Activated T-helper 1 cell treated with anti-CD3 and anti-CD28 coated beads, Interleukin-2, amount 50 U/mL, for 16 hours (primary cell): ENCODE results near the gene PNMA8B.

ENCODE experiments used
- DNase-seq, 2 donors: peaks; one replicate each; pipeline ENCODE4 v3.0.0-alpha.2; 2020; ENCODE audit warnings: low read depth in 1 of 2, low spot score in 1 of 2

PNMA8B gene

DNA sequence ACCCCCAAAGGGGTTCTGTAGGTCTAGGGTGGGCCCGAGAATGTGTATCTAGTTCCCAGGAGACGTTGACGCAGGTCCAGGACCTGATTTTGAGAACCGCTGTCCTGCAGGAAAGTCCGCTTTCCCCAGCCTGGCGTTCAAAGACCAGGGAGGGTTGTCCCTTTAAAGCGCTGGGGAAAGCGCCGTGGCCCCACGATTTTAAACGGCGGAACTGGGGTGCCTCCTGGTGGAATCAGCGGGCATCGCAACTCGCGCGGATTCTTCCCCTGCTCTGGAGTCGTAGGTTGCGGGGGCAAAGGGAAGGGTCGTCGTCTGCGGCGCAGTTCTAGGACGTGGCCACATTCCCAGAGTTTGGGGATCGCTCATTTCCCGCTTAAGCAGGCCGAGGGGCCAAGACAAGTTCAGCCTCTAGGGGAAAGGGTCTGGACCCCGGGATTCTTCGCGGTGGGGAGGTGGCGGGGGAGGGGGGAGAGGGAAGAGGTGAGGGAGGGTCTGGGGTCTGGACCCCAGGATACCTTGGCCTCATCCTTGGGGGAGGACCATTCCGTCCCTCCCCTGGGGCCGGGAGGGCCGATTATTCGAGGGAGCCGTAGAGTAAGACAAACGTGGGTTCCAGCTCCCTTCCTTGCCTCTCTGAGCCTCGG is 7.7 kb downstream of the PNMA8B start:
- peak; percentile 58 to 64 for DNase-seq

- no peak for DNase-seq
These were observed 8.4 kb downstream of the PNMA8B start for GRCh38 chr19:46487178-46487801.

GRCh38 chr19:46486358-46486757 is 9.3 kb downstream of the PNMA8B start:
- no peak for DNase-seq

GRCh38 chr19:46484656-46485055 is 11.0 kb downstream of the PNMA8B start:
- no peak for DNase-seq

- no peak for DNase-seq
These were observed 13.0 kb downstream of the PNMA8B start for GRCh38 chr19:46482631-46483030.

GRCh38 chr19:46481947-46482346 is 13.7 kb downstream of the PNMA8B start:
- DNase-seq, result no peak

DNA sequence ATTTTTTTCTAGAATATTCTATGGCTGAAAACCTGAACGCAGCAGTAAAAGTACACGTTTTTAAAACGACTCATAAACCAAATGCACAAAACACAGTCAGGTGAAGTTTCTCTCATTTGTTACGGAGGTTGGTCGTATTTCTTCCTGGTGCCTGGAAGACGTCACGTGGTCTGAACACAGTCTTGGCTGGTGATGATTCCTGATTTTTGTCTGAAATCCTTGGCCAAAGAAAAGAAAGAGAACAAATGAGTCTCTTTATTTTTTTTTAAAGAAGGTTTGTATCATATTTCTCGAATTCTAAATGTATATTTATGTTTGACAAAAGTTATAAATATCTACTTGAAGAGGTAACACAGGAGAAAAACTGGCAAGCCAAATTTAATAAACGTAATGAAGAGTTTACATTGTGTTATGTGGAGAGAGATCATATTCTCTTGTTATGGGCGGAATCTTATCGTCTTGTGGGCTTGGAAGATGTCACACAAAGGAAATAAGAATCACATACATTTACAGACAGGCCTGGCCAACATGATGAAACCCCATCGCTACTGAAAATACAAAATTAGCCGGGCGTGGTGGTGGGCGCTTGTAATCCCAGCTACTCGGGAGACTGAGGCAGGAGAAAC is 14.3 kb downstream of the PNMA8B start:
- DNase-seq, result no peak

GRCh38 chr19:46480415-46480814 is 15.3 kb downstream of the PNMA8B start:
- no peak for DNase-seq

- no peak for DNase-seq
These were observed 17.2 kb downstream of the PNMA8B start for GRCh38 chr19:46478356-46478986.

GRCh38 chr19:46475986-46476385 is 19.7 kb downstream of the PNMA8B start:
- no peak for DNase-seq

DNA sequence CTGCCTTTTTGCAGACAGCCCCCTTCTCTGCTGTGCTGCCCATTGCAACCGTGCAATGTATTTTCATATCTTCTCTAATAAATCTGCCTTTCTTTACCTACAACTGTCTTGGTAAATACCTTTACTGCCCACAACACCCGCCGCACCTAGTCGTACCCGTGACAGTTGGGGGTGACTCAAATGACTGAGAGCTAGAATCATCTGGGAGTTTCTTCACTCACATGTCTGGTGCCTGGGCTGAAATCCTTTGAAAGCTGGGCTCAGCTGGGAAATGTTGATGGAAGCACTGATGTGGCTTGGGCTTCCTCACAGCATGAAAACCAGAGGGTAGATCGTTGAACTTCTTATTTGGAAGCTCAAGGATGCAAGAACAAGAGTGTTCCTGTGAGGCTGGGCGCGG is 21.5 kb downstream of the PNMA8B start:
- DNase-seq, result no peak

- no peak for DNase-seq
These were observed 23.1 kb downstream of the PNMA8B start for GRCh38 chr19:46472592-46472991.

DNA sequence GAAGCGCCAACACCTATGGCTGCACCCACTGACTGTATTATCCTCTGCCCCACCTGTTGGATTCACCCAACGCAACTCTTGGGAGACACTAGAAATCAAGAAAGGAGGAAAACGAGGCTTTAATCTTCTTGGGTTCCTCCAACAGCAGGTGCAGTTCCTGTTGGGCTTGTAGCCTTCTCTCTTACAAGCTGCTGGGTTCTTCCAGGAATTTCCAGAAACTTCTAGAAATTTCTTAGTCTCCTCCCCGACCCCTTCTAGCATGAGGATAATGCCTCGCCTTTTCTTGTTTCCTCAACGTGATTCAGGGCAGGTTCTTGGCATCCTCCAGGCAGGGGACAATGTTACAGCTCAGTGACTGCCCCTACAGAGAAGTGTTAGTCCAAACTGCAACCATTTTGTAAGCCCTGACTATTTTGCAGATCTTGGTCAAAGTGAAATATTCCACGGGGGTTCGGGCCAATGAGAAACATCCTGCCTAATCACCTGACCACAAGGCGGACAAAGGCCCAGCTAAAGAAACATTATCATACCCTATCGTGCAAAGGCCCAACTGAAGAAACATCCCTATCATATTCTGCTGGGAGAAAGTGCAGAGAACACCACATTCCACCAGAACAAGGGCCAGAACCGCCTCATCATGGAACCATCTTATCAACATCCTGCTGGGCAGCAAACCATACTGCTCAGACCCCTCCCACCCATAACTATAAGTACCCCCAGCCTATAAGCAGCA is 23.7 kb downstream of the PNMA8B start:
- no peak for DNase-seq

DNA sequence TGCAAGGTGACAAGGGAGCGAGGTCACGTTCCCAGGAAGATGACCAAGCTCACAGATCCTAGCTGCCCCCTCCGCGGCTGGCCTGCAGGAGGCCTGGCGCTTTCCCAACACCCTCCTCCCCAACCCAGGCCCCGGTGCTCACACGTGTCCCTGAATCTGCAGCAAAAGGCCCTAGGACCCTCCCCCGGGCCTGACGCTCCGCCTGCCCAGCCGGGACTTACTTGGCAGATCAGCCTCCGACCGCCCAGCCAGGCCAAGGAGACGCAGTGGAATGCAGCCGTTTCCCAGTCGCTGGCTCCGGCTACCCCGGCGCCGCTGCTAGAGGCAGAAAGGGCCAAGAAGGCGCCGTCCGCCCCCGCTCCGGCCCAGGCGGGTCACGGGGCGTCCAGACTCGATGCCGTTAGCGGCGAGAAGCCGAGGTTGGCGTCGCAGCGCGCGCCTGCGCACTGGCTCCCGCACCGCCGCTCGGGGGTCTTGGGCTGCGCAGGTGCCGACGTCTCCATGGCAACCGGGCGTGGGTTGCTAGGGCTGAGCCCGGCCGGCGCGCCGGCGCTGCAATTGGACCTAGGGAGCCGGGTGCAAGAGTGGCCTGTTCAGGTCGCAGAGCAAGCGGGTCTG is 24.4 kb downstream of the PNMA8B start, which contains the start of gene PNMA8A:
Gene PNMA8A, minus strand, starts transcription at position 448 of the 618 bp plus-strand sequence. CDS start 528 bp downstream, outside the sequence.
- DNase-seq, result no peak

GRCh38 chr19:46470376-46470775 is 25.3 kb downstream of the PNMA8B start:
- no peak for DNase-seq

DNA sequence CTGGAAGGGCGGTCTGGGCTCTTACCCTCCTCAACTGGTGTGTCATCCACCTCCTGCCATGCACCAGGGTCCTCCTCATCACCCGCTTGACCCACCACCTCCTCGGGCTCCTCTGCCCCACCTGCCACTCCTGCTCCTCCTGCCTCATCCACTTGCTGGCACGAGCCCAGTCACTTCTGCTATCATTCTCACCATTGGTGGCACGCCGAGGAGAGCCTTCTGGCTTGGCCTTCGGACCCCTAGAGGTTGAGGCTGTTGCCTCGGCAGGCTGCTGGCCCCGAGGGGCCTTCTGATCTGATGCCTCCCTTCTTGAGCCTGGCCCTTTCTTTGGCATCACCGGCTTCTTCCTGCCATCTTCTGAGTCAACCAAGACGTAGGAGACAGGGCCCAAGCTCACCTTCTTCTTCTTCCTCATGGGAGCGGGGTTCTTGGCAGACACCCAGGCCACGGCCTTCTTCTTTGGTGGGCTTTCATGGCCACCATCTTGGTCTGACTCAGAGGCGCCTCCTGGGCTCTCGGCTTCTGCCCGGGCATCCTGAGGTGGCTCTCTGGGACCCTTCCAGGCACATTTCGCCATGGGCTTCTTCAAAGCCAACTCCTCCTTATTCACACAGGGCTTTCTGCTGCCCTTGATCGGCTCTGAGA is 26.0 kb downstream of the PNMA8B start:
- no peak for DNase-seq

DNA sequence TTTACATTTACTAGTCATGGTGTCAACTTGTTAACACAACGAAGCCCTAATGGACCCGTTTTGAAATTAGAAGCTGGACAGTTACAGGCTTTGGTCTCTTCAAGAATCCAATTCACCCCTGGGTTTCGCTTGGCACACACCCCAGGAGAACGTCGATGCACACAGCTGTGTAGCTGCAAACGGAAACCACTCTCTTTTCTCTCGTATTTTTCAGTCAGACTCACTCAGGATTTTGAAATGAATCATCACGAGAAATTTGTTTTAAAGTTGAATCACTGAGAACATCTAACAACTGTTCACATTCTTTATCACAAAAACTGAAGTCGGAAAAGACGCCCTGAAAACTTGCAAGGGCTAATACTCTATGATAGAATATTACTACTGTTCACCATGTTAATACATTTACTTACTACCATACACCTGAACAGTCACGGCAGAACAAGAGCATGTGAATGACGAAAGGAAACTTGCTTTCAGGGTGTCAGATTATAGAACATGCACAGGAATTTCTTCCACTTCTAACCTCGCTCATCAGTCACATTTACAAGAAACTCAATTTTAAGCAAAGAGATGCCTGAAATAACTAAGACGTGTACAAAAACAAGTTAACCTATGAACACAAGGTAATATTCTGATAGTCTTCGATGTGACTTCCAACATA is 29.0 kb downstream of the PNMA8B start:
- no peak for DNase-seq

GRCh38 chr19:46463516-46463915 is 32.2 kb downstream of the PNMA8B start:
- DNase-seq, result no peak

GRCh38 chr19:46461537-46461936 is 34.1 kb downstream of the PNMA8B start:
- no peak for DNase-seq

DNA sequence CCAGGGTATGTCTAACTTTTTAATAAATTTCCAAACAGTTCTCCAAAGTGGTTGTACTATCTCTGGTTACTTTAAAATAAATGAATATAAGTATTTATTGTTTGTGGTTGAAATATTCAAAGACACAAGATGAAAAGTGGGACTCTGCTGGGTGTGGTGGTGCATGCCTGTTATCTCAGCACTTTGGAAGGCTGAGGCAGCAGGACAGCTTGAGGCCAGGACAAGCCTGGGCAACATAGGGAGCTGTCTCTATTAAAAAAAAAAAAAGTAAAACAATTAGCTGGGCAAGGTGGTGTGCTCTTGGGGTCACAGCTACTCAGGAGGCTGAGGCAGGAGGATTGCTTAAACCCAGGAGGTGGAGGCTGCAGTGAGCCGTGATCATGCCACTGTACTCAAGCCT is 34.7 kb downstream of the PNMA8B start:
- DNase-seq, result no peak
